NCI-H1105 (cell line): Measurements from ENCODE around the gene GID8.
A peak's percentile ranks its signal among the peaks of the same experiment; 100 is the strongest.

Experiments
- DNase-seq: peaks from one replicate; lab custom pipeline; 2025; lab: John Stamatoyannopoulos, UW

The GID8 gene

DNA sequence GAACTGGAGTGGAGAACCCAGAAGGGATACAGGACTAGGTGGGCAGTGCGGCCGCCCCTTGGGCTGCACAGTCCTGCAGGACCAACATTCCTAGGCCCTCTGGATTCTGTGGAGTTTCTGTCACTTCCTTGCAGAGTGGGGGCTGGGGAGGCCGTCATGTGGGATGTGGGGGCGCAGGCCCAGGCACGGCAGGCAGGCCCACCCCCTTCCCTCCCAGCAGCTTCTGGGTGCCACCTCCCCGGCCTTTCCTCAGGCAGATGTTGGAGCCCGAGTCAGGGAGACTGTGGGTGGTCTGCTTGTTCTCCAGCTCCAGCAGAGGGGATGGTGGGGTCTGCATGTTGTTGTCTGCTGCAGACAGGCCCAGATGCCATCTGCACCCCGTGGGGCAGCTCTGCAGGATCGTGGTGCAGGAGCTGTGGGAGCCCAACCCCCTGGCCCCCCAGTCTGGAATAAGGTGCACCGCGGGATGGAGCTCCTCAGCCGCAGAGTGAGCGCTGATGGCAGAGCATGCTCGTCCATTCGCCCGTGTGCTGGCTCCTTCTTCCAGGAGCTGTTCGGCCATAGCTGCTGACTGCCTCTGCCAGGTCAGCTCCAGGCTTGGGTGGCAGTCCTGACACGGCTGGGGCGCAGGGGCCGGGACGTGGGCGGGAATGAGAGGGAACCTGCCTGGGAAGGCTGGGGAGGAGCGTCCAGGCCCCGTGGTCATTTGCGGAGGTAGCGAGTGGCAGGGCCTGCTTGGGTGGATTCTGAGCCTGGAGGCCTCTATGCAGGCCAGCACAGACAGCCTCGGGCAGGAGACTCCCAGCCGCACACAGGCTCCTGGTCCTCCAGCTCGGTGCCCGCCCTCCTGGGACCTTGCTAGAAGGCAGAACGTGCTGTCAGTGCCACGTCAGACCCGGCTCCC lies 32.6 kb downstream of the GID8 start:
- no peak for DNase-seq

GRCh38 chr20:62971211-62971949 lies 33.4 kb downstream of the GID8 start:
- no peak for DNase-seq

- peak; percentile 81 for DNase-seq
Observed at GRCh38 chr20:62971950-62972844, 34.2 kb downstream of the GID8 start.

DNA sequence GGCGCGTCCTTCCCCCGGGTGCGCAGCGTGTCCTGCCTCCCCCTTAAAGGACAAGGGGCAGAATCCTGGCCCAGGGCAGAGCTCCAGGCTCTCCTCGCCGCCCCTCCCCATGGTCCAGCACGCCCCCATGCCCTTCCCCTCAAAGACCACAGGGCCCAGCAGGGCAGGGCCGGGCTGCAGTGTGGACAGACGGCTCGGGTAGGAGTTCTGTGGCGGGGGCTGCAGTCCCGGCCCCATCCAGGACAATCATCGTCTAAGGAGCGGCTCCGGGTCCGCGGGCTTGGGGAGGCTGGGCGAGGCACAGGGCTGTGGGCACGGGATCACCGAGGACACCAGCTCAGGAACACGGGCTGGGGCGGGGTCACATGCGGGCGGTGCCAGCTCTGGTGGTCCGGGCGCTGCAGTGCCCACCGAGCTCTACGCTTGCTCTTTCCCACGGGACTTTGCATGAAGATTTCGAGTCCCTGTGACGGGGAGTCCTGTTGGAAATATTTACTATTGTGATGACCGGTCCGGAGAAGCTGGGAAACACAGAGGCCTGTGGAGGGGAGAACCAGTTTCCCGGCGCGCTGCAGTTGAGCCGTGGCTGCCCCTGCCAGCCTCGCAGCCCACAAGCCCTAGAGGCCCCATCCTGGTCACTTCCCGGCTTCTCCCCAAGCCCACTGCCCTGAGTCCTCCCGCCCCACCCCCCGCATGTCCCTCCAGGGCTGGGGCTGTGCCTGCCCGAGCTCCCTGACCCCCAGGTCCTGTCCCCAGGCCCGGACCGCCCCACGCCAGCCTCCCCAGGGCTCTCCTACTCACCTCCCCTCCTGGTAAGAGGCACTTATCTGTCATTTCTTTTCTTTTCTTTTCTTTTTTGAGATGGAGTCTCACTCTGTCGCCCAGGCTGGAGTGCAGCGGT lies 35.1 kb downstream of the GID8 start:
- DNase-seq: no peak

- no peak for DNase-seq
Observed at GRCh38 chr20:62975251-62975760, 37.4 kb downstream of the GID8 start.

GRCh38 chr20:62975812-62976508 lies 38.0 kb downstream of the GID8 start:
- no peak for DNase-seq

GRCh38 chr20:62976886-62977285 lies 38.9 kb downstream of the GID8 start:
- DNase-seq: no peak

DNA sequence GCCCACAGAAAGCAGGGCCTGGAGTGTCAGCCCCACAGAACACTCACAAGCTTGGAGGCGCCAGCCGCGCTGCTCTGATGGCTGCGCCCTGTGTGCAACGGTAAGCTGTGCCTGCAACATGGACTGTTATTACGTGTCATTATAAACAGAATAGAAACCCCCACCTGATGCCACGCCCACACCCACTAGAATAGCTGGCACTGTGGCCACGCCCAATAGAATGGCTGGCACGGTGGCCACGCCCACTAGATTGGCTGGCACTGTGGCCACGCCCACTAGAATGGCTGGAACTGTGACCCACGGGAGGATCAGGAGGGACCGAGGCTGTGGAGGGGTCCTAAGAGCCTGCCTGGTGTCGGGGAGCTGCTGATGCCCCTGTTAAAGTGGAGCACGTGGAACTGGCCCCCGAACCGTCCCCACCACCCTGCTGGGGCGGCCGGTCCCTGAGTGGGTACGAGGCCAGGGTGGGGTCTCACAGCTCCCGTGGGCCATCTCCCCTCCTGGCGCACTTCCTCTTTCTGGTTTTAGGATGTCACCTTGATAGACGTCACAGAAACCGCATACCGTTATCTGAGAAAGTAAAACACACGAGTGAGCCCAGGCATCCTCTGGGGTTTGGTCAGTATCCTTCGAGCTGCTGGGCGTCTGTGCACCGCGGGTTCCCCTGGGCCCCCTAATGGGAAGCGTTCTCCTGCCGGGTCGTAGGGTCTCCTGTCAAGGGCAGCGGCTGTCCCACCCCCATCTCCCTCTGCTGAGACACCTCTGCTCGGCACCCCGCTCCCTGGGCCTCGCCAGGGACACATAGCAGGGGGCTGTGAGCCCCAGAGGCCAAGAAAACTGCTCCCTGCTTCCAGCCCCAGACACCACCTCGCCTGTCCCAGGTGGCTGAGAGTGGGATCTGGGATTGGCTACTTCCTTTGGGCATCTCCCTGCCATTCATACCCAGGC lies 39.9 kb downstream of the GID8 start:
- no peak for DNase-seq

DNA sequence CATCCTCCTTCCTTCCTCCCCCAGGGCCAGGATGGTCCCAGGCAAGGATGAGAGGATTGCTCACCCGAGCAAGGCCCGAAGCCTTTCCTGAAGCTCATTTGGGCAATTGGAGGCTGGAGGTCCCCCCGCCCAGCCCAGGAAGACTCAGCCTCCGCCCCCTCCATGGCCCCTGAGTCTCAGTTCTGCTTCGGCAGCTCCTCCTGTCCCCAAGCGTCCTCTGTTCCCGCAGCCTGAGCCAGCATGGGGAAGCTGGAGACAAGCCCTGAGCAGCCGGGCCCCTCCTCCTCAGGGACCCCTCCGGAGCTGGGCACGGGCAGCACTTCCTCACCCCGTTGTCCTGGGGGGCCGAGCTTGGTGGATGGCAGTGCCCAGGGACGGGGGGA lies 40.6 kb downstream of the GID8 start:
- DNase-seq: no peak

- no peak for DNase-seq
Observed at GRCh38 chr20:62979310-62979709, 41.4 kb downstream of the GID8 start.

GRCh38 chr20:62979876-62980373 lies 42.0 kb downstream of the GID8 start:
- DNase-seq: peak; percentile 41

DNA sequence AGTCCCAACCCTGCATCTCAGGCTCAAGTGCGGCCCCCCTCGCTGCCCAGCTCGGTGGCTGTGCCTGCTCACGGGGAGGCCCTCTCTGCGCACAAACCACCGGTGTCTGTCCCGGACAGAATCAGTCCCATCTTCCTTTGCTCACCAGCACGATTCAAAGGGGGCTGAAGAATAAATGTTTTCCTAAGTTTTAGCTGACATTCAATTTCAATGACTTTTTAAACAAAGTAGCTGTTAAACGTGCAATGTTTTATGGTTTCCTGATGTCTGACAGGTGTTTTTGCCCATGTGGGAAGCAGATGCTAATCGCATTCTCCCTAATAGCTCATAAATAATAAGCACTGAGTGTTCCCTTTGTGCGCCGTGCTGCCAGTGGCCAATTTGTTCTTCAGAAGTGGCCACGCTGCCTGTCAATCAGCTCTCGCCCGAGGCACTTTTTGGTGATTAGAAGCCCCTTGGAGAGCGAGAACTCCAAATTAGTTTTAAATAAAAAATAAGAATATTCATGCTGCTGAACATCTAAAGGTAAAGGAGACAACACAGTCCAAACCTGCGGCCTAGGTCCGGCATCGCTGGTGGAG lies 42.5 kb downstream of the GID8 start:
- DNase-seq: peak; percentile 87

DNA sequence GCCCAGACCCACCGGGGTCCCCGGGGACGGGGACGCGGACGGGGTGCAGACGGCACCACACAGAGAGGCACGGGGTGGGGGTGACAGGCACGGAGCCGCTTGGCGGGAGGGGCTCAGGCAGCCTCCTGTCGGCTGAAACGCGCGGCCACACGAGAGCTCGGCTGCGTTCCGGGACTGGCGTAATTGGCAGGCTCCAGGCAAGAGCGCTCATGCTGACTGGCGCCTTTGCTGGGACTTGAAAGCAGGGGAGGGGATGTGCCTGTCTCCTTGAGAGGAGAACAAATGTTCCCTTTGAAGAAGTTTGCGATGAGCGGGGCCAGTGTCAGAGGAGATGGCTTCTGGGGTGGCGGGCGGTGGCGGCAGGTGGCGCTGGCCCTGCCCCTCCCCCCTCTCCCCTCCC lies 43.0 kb downstream of the GID8 start:
- DNase-seq: peak; percentile 68

DNA sequence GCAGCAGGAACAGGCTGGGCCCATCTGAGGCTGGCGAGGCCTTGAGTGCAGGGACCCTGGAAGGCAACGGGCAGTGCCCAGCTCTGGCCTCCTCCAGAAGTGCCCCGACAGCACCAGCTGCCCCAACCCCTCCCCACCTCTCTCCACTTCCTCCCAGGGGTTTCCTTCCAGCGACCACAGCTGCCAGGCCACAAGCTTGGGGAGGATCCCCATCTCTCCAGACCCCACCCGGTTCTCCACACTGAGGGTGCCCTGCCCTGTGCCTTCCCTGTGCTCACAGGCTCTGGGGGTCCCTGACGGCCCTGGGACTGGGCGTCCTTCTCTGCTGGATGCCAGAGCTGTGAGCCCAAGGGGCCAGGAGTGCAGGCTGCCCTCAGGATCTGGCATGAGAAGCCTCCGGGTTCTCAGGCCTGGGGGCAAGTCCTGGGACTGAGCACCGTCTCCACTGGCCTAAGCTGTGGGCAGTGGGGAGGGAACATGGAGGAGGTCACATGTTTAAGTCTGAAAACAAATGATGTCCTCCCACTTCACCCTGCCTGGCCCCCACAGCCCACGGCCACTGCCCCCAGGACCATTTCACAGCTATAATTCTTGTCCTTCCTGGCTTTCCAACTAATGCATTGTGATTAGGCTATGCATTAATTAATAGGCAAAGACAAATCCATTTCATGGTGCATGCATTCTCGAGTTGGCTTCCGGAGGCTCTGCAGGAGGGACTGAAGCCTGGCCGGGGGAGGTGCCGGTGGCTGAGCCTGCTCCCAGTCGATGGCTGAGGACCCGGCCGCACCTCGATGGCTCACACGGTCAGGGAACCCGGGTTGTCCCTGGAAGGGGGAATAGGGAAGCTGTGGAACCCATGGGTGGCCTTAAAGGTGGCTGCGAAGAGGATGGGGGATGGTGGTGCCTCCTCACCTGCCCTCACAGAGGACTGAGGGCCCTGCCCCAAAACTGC lies 44.5 kb downstream of the GID8 start:
- DNase-seq: no peak

- no peak for DNase-seq
Observed at GRCh38 chr20:62983210-62983609, 45.3 kb downstream of the GID8 start.

- peak; percentile 60 for DNase-seq
Observed at GRCh38 chr20:62984666-62985443, 46.9 kb downstream of the GID8 start.

GRCh38 chr20:62985444-62985778 lies 47.5 kb downstream of the GID8 start:
- DNase-seq: no peak
